NAMALWA (cell line): Measurements from ENCODE around the gene KAT5.
A peak's percentile ranks its signal among the peaks of the same experiment; 100 is the strongest.
"Not testable (repeated sequence)": the region's sequence is repeated elsewhere in the genome, so short reads cannot be mapped to it uniquely, and the experiment has no call there.

Experiments used
- DNase-seq: peaks from one replicate; pipeline ENCODE4 v3.0.0-alpha.2; 2015; ENCODE audit warnings: low spot score

KAT5 gene

GRCh38 chr11:65711785-65712632 is at the start of gene KAT5:
Gene KAT5 (plus strand): TSS chr11:65712252. CDS start chr11:65712268, 16 bp downstream.
- DNase-seq: peak; percentile 98

GRCh38 chr11:65662799-65663638 is 49.0 kb upstream of the KAT5 start, which contains the start of gene RELA:
Gene RELA (minus strand): TSS chr11:65662916. CDS start chr11:65662832, 84 bp downstream.
- DNase-seq: peak; percentile 92

GRCh38 chr11:65663639-65664200 is 48.3 kb upstream of the KAT5 start:
- peak; percentile 52 for DNase-seq

- no peak for DNase-seq
Observed at GRCh38 chr11:65672180-65672860, 39.7 kb upstream of the KAT5 start.

GRCh38 chr11:65672982-65673381 is 39.1 kb upstream of the KAT5 start:
- no peak for DNase-seq

DNA sequence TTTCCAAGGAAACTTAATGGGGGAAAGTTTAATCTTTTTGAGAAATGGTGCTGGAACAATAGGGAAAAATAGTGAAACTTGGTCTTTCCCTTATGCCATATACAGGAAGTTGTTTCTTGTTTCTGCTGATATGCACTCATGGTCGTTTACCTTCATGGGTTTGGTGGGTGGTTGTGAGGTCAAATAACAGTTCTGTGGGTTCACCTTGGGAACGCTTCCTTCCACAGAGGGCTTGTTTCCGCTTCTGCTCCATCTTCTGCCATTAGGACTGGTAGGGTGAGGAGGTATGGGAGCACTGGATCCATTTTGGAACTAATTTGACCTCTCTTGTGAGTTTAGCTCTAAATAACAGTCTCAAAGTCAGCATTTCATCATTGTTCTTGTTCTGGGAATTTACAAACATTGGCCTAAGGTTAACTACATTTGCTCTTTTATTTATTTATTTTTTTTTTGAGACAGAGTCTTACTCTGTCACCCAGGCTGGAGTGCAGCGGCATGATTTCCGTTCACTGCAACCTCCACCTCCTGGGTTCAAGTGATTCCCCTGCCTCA is 31.8 kb upstream of the KAT5 start:
- no peak for DNase-seq

- not testable (repeated sequence) for DNase-seq
Observed at GRCh38 chr11:65683480-65683879, 28.6 kb upstream of the KAT5 start.

DNA sequence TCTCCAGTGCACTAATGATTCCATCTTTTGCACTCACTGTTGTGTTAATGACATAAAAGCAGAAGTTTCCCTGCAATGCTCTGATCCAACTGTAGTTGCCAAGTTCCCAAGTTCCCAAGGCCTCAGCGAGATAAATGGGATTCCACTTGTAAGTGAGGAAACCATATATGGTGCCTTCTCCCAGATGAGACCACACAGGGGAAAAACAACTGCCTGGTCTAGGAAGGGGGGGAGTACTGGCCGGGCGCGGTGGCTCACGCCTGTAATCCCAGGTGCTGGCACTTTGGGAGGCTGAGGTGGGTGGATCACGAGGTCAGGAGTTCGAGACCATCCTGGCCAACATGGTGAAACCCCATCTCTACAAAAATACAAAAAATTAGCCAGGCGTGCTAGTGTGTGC is 26.1 kb upstream of the KAT5 start:
- no peak for DNase-seq

GRCh38 chr11:65691847-65692246 is 20.2 kb upstream of the KAT5 start:
- not testable (repeated sequence) for DNase-seq

DNA sequence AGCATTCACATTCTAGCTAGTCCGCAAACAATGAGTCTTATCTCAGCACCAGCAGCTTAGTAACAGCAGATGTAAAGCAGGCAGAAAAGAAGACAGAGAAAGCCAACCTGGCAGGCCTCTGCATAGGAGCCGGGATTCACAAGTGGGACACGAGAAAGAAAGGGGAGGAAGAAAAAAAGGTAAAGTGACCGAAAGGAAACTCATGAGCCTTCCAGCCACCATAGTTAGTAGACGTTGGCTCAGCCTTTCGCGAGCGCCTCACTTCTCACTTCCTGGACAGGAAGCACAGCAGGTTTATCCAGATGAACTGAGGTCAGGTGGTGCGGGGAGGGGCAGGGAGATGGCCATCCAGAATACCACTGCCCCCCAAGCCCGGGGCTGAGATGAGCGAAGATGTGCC is 19.7 kb upstream of the KAT5 start:
- DNase-seq: no peak

- no peak for DNase-seq
Observed at GRCh38 chr11:65695459-65696241, 16.4 kb upstream of the KAT5 start.

- no peak for DNase-seq
Observed at GRCh38 chr11:65696802-65697552, 15.1 kb upstream of the KAT5 start.

- no peak for DNase-seq
Observed at GRCh38 chr11:65698205-65698604, 13.8 kb upstream of the KAT5 start.

DNA sequence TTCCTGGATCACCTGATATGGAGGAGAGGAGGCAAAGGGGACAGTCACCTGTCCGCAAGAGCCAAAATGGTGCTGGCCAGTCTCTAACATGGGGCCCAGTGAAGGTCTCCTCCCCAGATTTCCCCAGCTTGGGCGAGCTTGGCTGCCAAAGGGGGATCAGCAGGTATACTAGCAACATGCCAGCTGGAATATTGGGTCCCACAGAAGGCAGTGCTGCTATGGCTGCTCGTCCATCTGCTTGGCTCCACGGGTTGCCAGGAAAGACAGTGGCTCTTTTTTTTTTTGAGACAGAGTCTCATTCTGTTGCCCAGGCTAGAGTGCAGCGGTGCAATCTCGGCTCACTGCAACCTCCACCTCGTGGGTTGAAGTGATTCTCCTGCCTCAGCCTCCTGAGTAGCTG is 12.7 kb upstream of the KAT5 start:
- DNase-seq: no peak

GRCh38 chr11:65700399-65700798 is 11.7 kb upstream of the KAT5 start:
- peak; percentile 91 for DNase-seq

- DNase-seq: no peak
Observed at GRCh38 chr11:65701686-65702085, 10.4 kb upstream of the KAT5 start.

DNA sequence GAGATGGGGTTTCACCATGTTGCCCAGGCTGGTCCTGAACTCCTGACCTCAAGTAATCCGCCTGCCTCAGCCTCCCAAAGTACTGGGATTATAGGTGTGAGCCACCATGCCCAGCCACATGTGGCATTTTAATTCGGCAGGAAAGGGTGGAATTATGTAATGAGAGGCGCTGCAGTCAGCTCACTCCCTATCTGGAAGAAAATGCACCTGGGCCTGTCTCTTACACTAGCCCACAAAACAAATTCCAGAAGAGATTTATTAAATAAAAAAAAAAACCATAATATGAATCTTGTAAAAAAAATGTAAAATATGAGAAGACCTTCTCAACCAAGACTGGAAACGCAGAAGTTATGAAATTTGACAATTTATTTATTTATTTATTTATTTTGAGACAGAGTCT is 8.2 kb upstream of the KAT5 start:
- DNase-seq: no peak

- peak; percentile 91 for DNase-seq
Observed at GRCh38 chr11:65706303-65706763, 5.7 kb upstream of the KAT5 start.

- DNase-seq: not testable (repeated sequence)
Observed at GRCh38 chr11:65707002-65707401, 5.0 kb upstream of the KAT5 start.

- DNase-seq: no peak
Observed at GRCh38 chr11:65708451-65708850, 3.6 kb upstream of the KAT5 start.
